SK-N-MC (cell line): ENCODE data around the gene FNDC3B.

Source experiments
- EZH2 ChIP-seq: fragments of 200-600 bp; sonication (generic); IDR thresholded peaks from one replicate; pipeline ENCODE4 v1.6.1; 2017; ENCODE audit warnings: antibody characterized with exemption
- POLR2AphosphoS5 ChIP-seq: IDR thresholded peaks from 2 replicates; pipeline ENCODE4 v1.6.1; 2012; ENCODE audit warnings: mild to moderate bottlenecking, low read depth, low read length, borderline replicate concordance

GRCh38 chr3:172291650-172292049, 252.3 kb downstream of the FNDC3B start:
- TF ChIP-seq POLR2AphosphoS5 (no peak), EZH2 (no peak)
